KBM-7 (cell line): ENCODE data around the gene NOS3.

Source experiments
- DNase-seq: peaks from one replicate; pipeline ENCODE4 v3.0.0-alpha.2; 2015
- in situ Hi-C: fragments of 300-500 bp; cut with MboI; formaldehyde crosslinking; loops from 2 replicates; pipeline ENCODE4 v1.14.3; 2020; ENCODE audit warnings: low sequenced_read_pairs, low pct_unique_long_range_greater_than_20kb, mixed read lengths

Gene NOS3

DNA sequence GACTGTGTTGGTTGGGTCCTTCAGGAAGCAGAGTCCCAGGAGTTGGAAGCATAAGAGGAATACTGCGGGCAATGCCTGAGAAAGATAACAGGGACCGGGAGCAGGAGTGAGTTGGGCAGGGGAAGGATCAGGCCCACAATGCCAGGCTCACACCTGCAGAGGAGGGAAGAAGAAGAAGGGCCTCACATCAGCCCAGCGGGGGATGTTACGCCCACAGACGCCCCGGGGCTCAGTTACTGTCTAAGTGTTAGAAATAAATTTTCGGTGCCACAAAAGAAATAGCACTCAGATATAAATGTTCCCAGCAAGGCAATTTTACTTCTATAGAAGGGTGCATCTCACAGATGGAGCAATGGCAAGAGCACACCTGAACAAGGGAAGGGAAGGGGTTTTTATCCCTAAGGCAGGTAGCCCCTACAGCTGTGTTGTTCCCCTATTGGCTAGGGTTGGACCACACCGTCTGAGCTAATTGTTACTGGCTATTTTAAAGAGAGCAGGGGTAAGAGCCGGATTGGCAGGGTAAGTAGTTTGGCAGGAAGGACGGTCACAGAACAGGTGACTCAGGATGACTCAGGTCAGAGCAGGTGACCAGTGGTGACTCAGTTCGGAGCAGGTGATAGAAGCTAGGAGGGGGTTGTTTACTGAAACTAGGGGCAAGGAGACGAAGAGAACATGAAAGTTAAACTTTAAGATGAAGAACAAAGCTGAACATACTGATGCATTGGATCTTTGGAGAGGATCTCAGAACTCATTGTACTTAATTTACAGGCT is at the start of gene NOS3:
TSS of gene NOS3 (plus strand) at position 602 of the 771 bp plus-strand sequence. CDS start 2,787 bp downstream, outside the sequence.
- in situ Hi-C loops, result no loop called here
- DNase-seq, result no peak

DNA sequence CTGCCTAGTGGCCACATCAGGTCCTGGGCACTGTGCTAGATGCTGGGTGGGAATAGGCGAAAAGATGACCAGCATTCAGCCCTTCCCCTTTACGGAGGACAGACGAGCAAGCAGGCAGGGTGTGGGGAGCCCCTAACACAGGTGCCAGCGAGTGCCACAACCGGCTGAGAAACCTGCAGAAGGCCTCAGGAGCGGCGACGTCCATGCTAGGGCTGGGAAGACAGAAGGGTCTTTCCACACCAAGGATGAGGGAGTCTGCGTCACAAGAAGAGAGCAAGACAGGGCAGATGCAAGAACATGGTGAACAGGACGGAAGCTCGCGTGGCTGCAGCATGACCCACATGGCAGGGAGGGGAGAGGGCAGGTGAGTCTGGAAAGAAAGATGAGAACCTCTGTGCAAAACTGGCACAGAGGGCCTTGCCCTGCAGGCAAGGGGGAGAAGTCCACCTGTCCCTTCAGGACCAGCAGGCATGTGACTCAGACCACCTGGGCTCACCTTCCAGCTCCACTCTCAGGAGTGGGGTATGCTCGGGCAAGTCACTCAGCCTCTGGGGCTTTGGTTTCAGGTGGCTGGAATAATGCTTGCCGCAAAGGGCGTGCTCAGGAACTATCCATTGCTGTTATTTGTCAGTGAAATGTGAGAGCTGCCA is 49.3 kb upstream of the NOS3 start:
- no peak for DNase-seq
- in situ Hi-C loops, result no loop called here

DNA sequence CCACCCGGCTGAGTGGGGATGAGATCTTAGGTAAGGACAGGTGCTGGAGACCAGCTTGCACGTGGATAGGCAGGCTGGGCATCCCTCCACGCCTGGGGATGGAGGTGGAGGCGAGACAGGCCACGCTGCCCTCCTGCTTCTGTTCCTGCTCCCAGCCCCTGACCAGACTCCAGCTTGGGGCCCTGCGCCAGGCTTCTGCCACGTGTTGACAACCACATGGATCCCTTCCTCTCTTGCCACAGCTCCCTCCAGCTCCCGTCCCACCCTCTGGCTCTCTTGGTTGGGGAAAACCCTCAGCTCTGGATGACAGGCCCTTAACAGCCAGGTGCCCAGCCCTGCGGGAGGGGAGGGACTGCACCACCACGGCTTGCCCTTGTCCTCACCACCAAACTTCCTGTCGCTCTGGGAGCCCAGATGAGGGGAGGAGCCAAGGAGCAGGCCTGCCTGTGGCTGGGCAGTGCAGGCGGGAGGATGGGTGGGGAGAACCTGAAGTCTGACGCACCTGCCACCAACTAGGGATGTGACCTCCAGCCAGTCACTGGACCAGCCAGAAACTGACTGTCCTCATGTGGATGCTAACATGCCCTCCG is 48.7 kb upstream of the NOS3 start:
- DNase-seq, result peak; percentile 58

DNA sequence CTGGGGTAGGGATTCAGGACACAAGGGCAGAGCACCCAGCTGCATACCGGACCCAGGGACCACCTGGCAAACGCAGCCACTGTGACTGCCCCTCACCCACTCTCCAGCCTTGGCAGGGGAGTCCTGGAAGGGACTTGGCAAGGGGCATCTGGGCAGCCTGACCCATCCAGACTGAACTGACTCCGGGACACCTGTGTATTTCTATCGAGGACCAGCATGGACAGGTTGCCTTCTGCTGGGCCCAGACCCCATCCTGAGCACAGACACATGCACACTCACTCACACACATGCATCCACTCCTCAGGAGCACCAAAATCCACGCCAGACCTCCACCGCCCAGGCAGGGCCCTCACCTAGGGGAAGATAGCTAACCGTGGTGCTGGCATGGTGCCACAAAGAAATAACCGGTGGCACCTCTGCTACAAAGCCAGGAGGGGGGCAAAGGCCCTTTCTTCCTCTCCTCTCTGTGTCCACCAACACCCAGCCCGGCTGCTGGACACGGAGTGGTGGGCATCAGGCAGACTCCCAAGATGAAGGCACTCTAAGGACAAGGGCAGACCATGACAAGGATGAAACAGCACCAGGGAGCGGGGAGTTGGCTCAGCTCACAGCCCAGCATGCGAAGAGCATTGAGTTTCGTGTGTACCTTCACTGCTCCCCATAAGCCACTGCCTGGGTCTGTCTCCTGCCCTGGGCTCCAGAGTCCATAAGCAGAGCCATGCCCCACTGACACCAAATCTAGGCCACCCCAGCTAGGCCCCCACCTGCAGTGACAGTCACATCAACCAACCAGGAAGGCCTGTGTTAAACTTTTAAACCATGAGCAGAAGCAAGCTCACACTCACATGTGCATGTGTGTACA is 48.0 kb upstream of the NOS3 start:
- in situ Hi-C loops, result no loop called here
- no peak for DNase-seq

More for the DNA sequence above, 48.7 kb upstream of the NOS3 start:
- in situ Hi-C loops, result no loop called here

DNA sequence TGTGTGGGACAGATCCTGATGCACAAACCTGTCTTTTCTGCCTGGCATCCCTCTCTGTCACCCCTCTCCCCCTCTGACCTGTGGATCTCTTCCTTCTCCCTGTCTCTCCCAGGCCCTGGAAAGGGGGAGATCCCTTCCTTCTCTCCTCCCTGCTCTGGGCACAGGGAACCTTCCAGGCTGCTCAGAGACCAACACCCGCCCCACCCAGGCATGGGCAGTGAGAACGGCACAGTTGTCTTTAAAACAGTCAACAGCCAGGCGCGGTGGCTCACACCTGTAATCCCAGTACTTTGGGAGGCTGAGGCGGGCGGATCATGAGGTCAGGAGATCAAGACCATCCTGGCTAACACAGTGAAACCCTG is 47.4 kb upstream of the NOS3 start:
- no peak for DNase-seq
- in situ Hi-C loops, result no loop called here

DNA sequence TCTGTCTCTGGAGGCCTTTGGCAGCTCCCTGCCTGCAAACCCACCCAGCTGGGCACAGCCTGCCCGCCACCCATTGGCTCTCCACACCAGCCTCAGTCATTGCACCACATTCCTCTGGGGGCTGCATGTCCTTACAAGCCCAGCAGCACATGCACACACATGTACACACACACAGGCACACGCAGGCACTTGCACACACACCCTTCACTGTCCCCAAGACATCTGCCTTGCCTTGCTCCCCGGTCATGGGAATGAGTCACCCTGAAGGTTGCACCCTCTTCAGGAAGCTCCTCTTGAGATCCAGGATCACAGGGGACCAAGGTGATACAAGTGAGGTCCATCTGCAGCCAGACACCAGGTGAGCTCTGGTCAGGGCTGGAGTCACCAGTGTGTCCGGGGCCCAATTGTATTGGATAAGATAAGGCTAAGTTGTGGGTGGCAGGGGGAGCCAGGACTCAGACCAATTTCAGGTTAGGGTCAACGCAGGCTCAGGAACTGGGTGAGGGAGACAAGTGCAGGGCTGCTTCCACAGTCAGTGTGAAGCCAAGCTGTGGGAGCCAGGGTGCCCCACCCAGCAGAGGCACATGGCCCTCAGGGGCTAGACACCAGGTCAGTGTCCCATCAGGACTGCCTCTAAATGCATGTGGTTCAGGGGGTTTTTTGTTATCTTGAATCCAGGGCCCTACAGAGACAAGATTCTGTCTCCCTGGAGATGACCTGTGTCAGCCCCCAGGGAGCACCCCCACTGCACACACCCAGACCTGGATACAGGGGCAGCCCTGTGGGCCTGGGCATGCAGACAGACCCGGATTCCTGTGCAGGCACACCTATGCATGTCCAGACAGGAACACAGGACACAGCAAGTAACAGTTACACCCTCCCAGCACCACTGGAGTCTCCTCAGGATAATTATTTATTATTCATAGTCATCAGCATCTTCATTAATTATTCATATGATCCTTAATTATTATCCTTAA is 46.5 kb upstream of the NOS3 start:
- in situ Hi-C loops, result no loop called here

DNA sequence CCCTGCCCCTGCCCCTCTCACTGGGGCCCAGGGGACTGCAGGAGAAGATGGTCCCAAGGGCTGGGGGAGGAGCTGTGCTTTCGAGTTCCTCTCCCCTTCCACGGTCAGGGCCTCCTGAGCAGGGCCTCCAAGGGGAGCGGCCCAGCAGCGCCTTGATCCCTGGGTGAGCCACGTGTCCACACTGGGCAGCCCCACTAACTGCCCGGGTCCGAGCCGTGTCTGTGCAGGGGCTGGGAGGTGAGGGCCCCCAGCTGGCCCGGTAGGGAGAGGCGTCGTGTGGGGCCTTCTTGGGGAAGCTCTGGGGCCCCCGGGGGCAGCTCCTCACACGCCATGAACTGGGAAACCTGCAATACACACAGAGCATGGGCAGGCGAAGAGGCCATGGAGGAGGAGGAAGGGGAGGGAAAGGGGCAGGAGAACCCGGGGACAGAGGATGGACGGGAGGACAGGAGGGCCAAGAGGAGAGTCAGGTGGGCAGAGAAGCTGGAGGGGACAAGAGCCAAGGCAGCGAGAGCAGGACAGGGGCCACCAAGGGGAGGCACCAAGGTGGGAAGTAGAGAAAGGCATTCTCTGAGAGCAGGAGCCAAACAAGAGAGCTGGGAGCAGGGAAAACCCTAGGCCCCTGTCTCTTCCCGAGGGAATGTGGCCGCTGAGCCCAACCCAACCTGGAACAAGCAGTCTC is 45.5 kb upstream of the NOS3 start:
- no peak for DNase-seq
- in situ Hi-C loops, result no loop called here

More for the DNA sequence above, 46.5 kb upstream of the NOS3 start:
- no peak for DNase-seq

DNA sequence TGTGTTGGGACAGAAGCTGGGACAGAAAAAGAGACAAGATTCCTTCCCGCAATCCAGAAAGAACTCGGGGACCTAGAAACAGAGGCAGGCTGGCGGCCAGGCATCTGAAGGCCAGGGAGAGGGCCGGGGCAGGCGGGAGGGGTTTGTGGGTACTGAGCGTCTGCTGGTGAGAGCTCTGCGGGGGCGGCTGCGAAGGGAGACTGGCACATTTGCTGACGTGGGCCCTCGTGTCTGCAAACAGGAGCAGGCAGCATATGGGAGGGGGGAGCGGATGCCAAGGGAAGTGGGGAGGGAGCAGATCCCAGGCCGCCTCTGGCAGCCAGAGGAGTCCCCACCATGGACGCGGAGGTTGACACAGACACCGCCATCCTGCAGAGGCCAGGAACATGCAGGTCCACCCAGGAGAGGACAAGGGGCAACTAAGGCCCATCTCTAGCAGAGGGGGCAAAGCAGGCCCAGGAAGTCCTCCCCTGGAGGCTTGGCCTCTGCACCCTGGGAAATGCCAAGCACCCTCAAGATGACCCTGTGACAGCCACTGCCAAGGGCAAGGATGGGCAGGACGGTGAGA is 44.9 kb upstream of the NOS3 start:
- in situ Hi-C loops, result no loop called here
- no peak for DNase-seq

DNA sequence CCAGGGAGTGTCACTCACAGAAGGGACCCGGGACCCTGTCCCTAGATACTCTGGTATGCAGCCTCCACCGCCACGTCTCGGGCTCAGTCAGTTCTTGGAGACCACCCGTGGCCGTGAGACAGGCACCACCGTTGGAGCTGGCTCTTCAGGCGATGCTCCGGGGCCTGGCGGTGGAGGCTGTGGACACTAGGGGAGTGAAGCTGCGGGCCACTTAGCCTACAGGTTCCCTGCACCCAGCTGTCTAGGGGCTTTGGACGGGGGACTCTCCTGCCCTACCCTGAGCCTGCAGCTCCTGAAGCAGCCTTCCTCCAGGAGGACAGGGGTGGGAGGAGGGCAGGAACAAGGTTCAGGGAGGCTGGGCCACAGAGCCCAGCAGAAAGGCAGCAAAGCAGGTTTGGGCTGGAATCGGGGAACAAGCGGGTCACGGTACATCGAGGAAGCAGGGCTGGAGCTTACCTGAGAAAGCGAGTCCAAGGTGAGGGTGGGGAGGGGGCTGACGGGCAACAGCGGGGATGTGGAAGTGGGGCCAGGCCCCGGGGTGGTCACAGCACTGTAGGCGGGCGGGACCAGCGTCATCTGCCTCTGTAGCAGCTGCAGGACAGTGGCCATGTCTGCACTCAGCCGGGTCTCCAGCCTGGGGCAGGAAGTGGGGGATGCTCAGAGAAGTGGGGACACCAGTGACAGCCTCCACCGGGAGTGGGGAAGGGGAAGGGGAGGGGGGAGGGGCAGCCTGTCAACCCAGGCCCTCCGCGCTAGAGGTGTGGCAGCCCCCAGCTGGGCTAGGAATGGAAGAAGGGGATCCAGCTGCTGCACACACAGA is 44.2 kb upstream of the NOS3 start:
- DNase-seq, result no peak
- in situ Hi-C loops, result no loop called here

DNA sequence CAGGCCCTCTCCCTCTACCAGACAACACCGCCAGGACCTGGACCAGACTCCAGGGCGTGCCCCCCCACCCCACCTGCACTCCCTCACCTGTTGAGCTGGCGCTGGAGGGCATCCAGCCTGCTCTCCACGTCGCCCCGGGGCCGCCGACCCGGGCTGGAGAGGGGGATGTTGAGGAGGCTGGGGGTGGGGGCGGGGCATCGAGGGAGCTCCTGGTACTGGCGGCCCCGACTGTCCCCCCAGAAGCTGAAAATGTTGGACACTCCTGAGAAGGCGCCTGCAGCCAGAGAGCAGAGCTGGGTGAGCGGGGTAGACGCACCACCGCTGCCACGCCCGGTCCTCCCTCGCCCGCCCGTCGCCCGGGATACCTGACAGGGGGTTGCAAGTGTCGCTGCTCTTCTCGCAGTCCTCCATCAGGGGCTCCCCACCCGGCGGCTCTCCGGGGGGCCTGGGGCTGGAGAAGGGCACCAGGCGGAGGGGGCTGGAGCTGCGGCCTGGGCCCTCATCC is 43.5 kb upstream of the NOS3 start:
- in situ Hi-C loops, result no loop called here
- DNase-seq, result no peak

DNA sequence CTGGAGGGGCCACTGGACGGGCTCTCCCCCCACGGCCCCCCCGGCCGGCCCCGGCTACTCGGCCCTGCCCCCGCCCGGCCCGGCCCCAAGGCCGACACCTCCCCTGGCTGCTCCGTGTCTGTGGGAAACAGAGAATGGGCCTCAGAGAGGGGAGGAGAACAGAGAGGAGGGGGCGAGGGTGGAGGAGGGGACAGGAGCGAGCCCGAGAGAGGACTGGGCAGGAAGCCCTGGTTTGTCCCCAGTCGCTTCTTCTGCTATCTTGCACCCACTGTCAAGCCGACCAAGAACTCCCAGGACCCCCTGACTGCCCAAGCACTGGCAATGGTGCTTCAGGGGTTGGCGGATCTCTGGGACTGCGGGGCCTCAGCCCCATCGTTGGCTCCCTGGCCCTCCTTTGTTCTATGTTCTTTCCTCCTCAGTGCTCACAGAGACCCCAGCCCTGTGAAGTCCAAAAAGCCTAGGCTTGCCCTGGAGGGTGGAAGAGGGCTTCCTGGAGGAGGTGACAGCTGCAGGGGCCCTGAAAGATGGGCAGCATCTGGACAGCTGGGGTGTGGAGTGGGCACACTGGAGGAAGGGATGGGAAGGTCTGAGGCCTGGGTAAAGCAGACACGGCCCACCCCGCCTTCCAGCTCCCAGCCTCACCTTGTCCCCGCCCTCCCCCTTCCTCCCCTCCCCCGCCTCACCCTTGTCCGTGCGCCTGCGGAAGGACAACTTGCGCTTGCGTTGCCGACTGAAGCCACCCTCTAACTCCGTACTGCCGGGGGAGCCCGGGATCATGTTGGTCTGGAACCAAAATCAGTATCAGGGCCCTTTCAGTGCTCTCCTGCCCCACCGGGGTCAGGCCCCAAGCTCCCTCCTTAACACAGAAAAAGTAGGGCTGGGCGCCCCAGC is 42.8 kb upstream of the NOS3 start:
- in situ Hi-C loops, result no loop called here
- DNase-seq, result no peak

DNA sequence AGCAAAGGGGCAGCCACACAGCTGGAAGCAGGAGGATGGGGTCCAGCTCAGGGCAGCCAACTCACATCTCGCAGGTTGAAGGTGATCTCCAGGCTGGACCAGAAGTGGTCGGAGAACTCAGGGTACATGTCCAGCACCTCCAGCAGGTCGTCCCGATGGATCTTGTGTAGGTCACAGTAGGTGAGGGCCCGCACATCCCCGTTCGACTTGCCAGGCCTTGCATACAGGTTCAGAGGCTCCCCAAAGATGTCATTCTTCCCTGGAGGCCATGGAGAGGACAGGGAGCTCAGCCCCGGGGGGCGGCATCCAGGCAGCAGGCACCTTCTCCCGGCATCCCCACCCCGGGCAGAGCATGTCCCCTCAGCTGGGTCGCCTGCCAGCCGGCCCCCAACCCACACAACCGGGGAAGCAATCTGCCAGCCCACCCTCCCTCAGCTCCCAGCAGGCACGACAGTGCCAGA is 42.0 kb upstream of the NOS3 start:
- in situ Hi-C loops, result no loop called here
- no peak for DNase-seq

DNA sequence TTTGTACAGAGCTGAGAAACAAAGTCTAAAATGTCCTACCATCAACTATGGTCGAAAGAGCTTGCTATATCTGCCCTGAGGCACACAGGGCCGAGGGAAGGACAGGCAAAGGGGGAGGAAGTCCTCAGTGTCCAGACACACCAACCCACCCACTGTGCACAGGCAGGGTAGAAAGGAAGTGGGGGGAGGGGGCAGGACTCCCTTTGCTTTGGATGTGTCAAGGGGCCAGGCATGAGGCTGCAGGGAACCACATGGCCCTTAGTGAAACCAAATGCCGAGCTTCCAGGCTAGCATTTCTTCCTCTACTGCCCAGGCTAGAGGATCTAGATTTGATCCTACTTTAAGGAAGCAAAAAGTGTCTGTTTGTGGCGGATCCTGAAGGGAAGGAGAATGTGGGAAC is 41.3 kb upstream of the NOS3 start:
- in situ Hi-C loops, result no loop called here
- DNase-seq, result peak; percentile 72

DNA sequence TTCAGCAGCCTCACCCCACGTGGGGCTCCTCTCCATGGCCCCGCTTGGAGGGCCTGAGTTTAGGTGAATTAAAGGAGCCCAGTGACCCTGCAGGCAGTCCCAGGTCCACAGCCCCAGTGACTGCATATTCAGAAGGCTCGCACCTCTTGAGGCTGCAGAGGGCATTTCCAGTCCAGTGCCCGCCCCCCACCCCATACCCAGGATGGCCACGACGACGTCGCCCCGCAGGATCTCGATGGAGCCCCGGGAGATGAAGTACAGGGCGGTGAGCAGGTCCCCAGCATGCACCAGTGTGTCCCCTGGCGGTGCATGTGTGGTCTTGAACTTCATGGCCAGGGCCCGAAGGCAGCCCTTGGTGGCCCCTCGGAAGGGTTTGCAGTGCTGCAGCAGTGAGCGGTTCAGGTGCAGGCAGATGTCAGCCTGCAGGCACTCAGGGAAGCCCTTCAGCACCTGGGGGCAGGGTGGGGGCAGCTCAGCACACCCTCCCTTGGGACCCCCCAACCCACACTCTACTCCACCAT is 40.8 kb upstream of the NOS3 start:
- in situ Hi-C loops, result no loop called here
- no peak for DNase-seq

DNA sequence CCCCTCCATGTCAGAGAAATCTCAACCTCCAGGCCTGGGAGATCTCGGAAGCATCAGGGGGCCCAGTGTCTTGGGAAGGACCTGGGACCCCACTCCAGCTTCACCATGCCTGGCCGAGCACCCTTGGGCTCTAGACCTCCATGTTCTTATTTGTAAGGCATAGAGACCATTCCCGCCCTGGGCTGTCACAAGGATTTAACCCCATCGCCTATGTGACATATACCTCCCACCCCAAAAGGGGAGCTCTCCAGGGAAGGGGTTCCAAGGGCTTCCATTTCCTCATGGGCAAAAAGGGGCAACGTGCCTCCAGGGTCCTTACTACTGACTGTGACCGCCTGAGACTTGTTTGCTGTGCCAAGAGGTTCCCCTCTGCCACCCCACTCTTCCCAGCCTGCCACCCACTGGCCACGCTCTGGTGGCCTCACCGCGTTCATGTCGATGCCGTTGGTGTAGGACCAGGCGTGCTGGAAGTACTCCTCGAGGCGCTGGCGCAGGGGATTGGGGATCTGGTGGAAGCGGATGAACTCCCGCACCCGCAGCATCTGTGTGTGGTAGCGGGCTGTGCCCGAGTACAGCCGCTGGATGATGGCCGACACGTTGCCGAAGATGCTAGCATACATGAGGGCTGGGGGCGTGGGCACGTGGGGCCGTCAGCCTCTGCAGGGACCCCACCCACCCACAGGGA is 40.2 kb upstream of the NOS3 start:
- no peak for DNase-seq
- in situ Hi-C loops, result no loop called here
